ENCODE results near the gene PLSCR3.
"Not testable (repeated sequence)": the region's sequence is repeated elsewhere in the genome, so short reads cannot be mapped to it uniquely, and the experiment has no call there.

PLSCR3 gene

DNA sequence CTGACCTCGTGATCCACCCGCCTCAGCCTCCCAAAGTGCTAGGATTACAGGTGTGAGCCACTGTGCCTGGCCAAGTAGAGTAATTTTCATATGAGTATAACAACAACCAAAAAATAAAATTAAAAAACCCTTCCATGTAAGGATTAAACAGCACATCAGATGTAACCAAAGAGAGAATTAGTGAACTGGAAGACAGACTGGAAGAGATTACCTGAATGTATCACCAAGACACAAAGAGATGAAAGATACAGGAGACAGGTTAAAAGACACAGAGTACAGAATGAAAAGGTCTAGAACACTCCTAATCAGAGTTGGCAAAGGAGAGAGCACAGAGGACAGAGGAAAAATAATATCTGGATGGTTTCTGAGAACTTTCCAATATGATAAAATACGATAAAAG is 15.2 kb downstream of the PLSCR3 start:
- no peak for DNase-seq

DNA sequence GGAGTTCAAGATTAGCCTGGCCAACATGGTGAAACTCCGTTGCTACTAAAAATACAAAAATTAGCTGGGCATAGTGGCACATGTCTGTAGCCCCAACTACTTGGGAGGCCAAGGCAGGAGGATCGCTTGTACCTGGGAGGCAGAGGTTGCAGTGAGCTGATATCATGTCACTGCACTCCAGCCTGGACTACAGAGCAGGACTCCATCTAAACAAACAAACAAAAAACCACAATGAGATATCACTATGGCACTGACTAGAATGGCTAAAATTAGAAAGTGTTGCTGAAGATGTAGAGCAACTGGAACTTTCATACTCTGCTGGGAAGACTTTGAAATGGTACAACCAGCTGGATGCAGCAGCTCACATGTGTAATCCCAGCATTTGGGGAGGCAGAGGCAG is 20.0 kb downstream of the PLSCR3 start:
- no peak for DNase-seq

DNA sequence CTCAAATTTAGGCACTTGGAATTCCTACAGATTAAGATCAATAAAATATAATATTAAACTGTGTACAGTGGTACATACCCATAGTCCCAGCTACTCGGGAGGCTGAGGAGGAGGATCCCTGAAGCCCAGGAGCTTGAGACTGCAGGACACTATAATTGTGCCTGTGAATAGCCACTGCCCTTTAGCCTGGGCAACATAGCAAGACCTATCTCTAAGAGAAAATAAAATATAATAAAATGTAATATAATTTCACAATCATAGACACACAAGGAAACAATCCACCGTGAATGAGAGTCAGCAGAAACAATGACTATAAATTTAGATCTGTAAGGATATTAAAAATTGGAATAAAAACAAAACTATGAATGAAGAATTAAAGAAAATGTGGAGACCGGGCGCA is 23.5 kb downstream of the PLSCR3 start:
- no peak for DNase-seq

DNA sequence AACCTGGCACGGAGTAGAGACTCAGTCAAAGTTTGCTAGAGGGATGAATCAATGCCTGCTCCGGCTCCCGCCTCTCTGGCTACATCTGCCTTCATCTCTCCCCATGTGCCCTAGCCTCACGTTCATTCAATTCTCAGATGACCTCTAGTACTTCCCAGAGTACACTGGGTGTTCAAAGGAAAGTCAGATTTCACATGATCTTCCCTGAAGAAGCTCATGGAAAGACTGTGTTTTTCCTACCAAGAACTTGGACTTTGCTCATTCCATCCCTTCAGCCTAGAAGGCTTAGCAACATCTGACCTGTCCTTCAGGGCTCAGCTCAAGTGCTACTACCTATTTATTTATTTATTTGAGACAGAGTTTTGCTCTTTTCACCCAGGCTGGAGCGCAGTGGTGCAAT is 24.5 kb downstream of the PLSCR3 start:
- DNase-seq, result no peak

DNA sequence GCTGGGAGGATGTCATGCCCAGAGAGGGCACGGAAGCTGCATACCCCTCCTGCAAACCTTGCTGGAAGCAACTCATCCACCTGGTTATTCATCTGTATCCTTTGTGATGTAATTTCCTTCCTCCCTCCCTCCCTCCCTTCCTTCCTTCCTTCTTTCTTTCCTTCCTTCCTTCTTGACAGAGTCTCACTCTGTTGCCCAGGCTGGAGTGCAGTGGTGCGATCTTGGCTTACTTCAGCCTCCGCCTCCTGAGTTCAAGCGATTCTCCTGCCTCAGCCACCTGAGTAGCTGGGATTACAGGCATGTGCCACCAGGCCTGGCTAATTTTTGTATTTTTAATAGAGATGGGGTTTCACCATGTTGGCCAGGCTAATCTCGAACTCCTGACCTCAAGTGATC is 25.7 kb downstream of the PLSCR3 start:
- DNase-seq, result not testable (repeated sequence)

DNA sequence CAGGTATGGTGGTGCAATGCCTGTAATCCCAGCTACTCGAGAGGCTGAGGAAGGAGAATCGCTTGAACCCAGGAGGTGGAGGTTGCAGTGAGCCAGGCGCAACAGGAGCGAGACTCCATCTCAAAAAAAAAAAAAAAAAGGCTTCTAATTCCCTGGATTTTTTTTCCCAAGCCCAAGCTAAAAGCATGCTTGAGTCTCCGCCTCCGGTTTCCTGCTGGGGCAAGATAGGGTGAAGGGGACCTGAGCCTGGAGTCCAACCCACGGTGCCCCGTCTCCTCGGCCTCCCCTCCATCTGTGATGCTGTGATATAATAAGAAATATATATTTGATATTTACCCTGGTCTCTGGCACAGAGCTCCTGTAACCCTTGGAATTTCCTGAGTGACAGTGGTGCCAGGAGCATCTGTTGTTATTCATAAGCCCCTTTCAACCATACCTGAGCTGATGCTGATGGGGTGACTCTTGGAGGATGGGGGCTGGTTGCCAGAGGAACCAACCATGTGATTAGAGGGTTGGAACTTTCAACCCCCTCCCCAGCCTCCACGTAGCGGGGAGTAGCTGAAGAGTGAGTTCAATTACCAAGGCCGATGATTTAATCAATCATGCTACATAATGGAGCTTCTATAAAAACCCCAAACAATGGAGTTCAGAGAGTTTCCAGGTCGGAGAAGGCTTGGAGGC is 26.3 kb downstream of the PLSCR3 start:
- DNase-seq, result no peak

DNA sequence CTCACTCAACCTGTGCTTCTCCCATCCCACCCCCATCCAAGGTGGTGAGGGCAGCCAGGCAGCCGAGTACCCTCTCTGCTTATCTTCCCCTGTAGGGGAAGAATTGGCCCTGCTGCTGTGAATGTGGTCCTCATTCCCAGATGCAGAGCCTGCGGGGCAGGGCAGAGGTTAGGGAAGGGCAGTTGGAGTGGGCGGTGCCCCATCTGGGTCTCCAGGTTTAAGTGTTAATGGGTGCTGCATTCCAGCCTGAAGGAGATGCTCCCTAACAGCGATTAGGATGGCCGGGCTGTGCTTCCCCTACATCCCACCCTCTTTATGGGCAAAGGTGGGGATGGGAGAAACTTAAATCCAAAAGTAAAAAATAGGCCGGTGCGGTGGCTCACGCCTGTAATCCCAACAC is 27.2 kb downstream of the PLSCR3 start:
- DNase-seq, result no peak

DNA sequence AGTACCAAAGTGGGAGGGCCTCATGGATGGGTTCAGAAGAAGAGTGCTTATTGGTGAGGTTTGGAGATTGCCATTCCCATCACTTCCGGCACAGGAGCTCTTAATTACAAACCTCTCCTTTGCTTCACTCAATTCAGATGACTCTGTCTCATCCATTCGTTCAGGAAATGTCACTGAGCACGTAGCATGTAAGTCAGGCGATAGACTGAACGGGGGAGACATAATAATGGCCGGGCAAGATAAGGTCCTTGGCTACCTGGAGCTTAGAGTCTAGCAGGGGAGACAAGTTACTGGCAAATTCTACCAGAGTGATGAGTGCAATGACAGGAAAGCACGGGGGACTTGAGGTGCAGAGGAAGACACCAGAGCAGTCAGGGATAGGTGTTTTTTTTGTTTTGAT is 28.4 kb downstream of the PLSCR3 start:
- DNase-seq, result not testable (repeated sequence)

DNA sequence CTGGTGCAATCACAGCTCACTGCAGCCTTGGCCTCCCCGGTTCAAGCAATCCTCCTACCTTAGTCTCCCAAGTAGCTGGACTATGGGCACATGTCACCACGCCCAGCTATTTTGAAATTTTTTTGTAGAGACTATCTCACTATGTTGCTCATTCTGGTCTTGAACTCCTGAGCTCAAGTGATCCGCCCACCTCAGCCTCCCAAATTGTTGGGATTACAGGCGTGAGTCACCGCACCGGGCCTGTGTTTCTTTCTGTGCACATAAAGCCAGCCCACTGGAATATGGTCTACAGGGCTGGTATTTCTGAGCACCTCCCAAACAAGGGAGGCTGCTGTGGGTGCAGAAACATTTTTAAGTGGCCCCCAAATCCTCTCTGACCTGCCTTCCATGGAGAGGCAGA is 31.0 kb downstream of the PLSCR3 start:
- no peak for DNase-seq

DNA sequence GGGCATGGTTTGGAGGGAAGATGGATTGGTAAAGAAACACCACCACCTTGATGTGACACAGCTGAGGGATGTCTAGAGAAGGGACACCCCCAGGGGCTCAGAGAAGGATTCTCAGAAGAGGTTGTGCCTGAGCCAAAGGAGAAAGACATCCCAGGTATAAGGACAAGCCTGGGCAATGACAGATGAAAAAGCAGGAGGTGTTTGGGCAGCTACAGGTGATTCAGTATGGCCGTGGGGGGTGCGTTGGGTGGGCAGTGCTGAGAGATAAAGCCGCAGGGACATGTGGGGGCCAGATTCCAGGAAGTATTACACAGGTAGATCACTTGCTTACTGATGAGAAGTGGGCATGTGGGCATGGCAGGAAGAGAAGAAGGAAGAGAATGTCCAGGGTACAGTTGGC is 32.4 kb downstream of the PLSCR3 start:
- DNase-seq, result no peak

DNA sequence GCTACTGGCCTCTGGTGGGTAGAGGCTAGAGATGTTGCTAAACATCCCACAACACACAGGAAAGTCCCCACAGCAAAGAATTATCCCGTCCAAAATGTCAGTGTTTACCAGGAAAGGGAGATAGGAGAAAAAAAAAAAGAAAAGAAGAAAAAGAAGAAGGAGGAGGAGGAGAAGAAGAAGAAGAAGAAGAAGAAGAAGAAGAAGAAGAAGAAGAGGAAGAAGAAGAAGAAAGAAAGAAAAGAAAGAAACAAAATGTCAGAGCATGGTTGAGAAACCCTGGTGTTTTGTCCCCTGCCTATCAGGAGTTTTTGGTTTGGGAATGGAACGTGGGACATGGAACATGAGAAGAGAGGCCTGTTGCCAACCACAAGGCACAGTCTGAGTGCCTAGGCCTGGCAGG is 36.9 kb downstream of the PLSCR3 start:
- DNase-seq, result no peak

DNA sequence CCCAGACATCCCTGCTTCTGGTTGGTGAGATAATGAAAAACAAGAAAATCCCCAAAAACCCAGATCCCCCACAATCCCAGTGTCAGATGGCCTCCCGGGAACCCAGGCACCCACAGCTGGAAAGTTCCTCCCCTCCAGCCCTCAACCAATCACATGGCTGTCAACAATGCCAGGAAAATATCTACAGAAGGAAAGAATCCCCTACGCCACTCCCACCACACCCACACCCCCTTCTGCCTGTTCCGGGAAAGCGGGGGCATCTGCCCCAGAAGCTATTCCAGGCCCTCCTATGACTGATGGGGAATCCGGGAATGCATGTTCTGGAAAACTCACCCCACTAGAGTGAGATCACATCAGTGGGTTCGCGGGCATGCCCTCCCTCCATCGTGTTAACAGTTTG is 37.6 kb downstream of the PLSCR3 start:
- DNase-seq, result no peak

DNA sequence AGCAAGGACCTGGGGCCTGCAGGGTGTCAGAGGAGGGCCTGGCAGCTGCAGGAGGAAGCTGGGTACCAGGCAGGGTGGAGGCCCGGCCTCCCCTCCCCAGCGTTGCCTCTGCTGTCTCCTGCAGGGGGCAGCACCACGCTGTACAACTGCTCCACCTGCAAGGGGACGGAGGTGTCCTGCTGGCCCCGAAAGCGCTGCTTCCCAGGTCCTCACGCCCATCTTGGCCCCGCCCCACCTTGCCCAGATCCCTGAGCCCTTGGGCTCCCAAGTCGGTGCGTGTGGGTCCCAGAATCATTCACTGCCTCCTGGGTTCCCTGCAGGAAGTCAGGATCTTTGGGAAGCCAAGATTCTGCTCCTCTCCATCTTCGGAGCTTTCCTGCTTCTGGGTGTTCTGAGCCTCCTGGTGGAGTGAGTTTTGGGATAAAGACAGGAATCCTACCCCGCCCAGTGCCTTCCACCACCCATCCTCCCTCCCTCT is 38.2 kb downstream of the PLSCR3 start:
- peak; percentile 55 for DNase-seq

DNA sequence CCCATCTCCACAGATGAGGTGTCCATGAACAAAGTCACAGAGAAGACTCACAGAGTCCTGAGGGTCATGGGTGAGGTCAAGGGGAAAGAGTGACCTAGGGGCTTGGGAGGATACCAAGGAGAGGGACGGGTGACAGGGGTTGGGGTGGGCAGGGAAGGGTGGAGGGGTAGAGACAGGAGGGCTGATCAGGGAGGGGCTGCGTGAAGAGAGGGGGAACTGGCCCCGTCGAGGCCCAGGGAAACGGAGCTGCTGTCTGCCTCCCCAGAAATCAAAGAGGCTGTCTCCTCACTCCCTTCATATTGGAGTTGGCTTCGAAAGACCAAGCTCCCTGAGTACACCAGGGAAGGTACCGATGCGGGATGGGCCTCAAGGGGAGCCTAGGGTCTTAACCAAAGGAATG is 38.8 kb downstream of the PLSCR3 start:
- no peak for DNase-seq

DNA sequence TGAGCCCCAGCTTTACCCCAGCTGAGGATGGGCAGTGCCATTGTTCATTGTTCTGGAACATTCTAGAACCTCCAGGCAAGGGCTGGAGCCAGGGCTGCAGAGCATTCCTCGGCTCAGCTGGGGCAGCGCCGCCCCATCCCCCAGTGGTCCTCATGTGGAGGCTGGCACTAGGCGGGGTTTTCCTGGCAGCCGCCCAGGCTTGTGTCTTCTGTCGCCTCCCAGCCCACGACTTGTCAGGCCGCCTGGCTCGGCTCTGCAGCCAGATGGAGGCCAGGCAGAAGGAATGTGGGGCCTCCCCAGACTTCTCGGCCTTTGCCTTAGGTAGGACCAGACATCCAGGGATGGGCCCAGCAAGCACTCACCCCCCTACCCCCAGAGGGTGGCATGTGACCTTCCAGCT is 39.3 kb downstream of the PLSCR3 start, which contains the start of gene TMEM95:
Gene TMEM95, plus strand, starts transcription at position 104 of the 400 bp plus-strand sequence. Its CDS starts 49 bp downstream, at position 153.
- peak; percentile 81 for DNase-seq

DNA sequence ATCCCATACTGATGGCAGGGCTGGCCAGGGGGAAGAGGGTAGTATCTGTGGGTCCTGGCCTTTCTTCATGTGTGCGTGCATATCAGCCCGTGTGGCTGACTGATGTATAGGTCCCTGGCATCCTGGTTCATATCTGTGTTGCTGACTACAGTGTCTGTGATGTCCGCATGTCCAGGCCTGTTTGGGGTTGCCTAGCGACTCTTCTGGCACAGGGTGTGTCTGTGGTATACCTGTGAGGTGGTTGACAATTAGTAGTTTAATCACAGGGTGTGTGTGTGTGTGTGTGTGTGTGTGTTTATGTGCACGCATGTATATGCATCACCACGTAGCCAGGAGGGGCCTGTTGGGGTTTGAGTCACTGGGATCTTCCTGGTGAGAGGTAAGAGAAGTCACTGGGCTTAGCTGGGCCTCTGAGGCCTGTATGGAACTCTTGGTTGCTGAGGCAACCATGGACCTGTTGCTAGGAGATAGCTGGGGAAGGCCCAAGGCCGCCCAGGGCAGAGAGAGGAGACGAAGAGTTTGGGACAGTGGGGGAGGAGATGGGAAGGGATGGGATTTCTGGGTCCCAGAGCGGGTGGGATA is 40.0 kb downstream of the PLSCR3 start:
- peak; percentile 48 for DNase-seq

DNA sequence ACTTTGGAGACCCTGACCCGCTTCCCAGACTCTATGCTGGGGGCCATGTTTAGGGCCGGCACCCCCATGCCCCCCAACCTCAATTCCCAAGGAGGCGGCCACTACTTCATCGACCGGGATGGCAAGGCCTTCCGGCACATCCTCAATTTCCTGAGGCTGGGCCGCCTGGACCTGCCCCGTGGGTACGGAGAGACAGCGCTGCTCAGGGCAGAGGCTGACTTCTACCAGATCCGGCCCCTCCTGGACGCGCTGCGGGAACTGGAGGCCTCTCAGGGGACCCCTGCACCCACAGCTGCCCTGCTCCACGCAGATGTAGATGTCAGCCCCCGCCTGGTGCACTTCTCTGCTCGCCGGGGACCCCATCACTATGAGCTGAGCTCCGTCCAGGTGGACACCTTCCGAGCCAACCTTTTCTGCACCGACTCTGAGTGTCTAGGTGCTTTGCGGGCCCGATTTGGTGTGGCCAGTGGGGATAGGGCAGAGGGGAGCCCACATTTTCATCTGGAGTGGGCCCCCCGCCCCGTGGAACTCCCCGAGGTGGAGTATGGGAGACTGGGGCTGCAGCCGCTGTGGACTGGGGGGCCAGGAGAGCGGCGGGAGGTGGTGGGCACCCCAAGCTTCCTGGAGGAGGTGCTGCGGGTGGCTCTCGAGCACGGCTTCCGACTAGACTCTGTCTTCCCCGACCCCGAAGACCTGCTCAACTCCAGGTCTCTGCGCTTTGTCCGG is 41.3 kb downstream of the PLSCR3 start:
- DNase-seq, result no peak

DNA sequence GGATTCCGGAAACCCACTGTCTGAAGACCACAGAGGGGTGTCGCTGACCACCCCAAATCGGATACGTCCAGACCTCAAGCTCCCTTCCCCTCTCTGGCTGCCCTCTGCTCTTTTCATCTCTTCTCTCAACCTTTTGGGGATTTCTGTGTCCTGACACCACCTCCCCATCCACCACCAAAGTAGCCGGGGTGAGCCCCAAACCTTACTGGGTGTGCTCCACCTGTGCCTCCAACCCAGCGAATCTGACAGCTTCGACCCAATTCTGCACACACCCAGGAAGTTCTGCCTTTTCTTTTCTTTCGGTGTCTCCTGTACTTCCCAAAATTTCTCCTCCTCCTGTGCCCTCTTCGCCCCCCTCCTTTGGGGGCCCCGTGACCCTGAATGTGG is 41.8 kb downstream of the PLSCR3 start:
- DNase-seq, result no peak

DNA sequence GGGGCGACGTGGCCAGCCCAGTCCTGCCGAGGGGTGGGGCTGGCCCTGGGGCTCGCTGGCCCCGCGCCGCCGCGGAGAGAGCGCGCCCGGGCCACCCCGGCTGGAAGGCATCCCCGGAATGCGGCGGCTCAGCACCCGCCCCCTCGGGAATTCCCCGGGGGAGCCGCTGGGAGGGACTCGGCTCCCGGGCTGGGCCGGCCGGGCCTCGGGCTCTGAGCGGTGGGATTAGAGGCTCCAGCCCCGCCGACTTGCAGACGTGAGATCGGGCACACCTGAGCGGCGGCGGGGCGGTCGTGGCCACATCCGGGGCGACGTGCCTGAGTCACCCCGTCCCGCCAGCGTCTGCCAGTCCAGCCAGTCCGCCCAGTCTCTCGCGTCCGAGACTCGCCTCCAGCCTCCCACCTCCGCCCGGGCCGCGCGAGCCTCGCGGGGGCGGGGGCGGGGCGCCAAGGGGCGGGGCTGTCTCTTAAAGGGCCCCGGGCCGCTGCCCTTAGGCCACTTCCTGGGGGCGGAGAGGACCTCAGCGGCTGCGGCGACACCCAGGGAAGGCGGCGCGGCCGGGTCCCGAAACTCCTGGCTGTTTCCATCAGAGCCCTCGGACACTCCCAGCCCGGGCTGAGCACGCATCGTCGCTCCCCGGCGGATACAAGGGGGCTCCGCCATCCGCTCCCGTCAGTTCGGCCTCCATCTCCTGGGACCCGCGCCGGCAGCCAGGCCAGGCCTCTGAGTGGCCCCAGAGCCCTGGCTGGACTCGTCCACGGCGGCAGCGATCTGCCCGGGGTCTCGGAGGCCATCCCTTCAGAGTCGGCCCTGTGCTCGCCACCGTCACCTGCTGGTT is 42.4 kb downstream of the PLSCR3 start, which contains the start of gene KCTD11:
Gene KCTD11, plus strand, starts transcription at position 498 of the 838 bp plus-strand sequence.
- DNase-seq, result peak; percentile 75

DNA sequence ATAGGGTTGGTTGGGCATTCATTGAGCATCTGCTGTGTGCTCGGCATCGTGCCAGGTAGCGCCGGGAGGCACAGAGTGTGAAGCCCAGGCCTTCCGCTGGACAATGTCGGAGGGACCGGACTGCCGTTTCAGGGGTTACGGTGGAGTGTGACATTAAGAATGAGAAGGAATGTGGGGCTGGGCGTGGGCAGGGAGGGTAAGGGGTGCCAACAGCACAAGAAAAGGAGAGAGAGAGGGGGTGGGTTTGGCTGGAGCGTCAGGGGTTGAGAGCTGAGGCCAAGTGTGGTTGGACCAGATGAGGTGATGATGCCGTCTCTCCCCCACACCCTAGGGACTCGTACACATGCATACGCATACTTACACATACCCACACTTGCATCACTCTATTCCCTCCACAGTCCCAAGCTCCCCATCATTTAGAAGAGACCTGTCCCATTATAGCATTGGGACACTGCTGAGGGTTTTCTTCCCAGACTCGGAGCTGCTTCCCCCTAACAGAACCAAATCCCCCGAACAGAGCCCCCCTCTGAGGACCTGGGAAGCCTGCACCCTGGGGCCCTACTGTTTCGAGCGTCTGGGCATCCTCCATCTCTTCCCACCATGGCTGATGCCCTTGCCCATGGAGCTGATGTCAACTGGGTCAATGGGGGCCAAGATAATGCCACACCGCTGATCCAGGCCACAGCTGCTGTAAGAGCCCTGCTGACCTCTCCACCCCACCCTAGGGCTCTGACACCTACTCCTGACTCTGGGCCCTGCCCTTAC is 45.7 kb downstream of the PLSCR3 start:
- DNase-seq, result no peak

DNA sequence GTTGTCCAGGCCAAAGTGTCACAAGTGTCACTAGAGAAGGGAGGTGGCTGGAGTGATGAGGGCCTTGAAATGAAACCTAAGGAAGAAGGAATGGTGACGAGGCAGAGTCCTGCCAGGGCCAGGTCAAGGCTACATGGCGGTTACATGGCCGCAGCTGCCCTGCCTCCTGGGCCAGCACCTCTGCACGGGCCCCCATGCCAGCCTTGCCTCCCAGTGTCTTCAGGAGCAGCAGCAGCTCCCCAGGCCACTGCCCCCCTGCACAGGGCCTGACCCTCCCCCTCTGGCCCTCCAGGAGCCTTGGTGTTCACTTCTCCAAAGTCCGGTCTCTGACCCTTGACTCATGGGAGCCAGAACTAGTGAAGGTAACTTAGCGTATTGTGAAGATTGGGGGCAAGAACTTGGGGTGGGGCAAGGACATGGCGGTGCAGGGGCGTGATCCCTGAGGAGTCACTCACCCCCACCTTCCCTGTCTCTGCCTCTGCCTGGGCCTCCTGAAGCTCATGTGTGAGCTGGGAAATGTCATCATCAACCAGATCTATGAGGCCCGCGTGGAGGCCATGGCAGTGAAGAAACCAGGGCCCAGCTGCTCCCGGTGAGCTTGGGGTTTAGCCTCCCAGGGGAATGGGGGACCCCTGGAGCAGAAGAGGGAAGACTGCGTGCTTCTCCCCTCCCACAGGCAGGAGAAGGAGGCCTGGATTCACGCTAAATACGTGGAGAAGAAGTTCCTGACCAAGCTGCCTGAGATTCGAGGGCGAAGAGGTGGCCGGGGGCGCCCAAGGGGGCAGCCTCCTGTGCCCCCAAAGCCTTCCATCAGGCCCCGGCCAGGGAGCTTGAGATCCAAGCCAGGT is 46.5 kb downstream of the PLSCR3 start:
- DNase-seq, result no peak

Measured in midbrain (tissue), 1 donor.